ENCODE results near the gene SAMD1. TPM values are rescaled to one million over a fixed set of nuclear protein-coding genes. Genes with fewer than 3 reads are reported as not detected.

Gene SAMD1
- total and polyA plus RNA-seq, 2 of the 13 experiments (the other 11 are each of a cell fraction or from before 2014, with no cell fraction given), result 17.5 to 45.0 TPM

GRCh38 chr19:14138576-14139265, 48.2 kb upstream of the SAMD1 start (continued):
- TF ChIP-seq, protein P1, sequence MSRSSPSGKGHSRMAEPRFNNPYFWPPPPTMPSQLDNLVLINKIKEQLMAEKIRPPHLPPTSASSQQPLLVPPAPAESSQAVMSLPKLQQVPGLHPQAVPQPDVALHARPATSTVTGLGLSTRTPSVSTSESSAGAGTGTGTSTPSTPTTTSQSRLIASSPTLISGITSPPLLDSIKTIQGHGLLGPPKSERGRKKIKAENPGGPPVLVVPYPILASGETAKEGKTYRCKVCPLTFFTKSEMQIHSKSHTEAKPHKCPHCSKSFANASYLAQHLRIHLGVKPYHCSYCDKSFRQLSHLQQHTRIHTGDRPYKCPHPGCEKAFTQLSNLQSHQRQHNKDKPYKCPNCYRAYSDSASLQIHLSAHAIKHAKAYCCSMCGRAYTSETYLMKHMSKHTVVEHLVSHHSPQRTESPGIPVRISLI (CRISPR knock-in tag; IDR thresholded peaks at IDR 0.05; ENCODE audit: borderline replicate concordance), result peak; percentile 30; the same call in 1 of the 2 replicates

- no peak within 1 kb of the TSS for H2AFZ ChIP-seq (ENCODE audit: low read length)
- no TSS peak for BruUV-seq (replicated peaks)
- peak within 1 kb of the TSS; percentile 94 for H3K27ac ChIP-seq (ENCODE audit: extremely low read length, insufficient read depth, low read length)
- peak within 1 kb of the TSS; percentile 80 for H3K9ac ChIP-seq (ENCODE audit: insufficient read depth, low read depth, low read length)
- H3K27me3 ChIP-seq (ENCODE audit: control insufficient read depth in 1 of 2, insufficient read depth in 2 of 2, low read length in 2 of 2), result no peaks in the 10 kb centered on the region
- H3K4me2 ChIP-seq (ENCODE audit: low read depth, low read length), result peak within 1 kb of the TSS; percentile 89
- DNase-seq (ENCODE audit: low spot score) (peak; percentile 99), ATAC-seq (peak; percentile 91), FAIRE-seq (peak; percentile 92)
- ChIA-PET CTCF (ENCODE audit: low intra/inter-chr PET ratio, low total read pairs) (interaction anchor here (0.9 to 1.8 kb wide), 3 partner anchors 18 to 63 kb away, joined by 3 to 6 read pairs (median 5); partner anchors contain the start of gene PRKACA), POLR2A (interaction anchor here (0.6 to 1.9 kb wide), 32 partner anchors 9 to 435 kb away, joined by 3 to 21 read pairs (median 4); partner anchors contain the start of genes C19orf67, DNAJB1, NDUFB7 and PRKACA)
- intact Hi-C loops (cut with micrococcal nuclease; ENCODE audit: unreplicated experiment) (loop anchor here (1.0 to 5.0 kb wide), 3 partner anchors 56 to 1834 kb away; no protein-coding TSS in a partner anchor), in situ Hi-C loops (cut with HindIII; ENCODE audit: extremely low pct_ligation_motif_present, low pct_unique_long_range_greater_than_20kb) (no loop called here)
- no peaks in the 10 kb centered on the region for H3K36me3 ChIP-seq (replicated peaks in 1 of 2; ENCODE audit: control insufficient read depth in 1 of 2, insufficient read depth in 2 of 2, low read length in 2 of 2)
- peaks cover 12% of the 10 kb centered on the region for H3K79me2 ChIP-seq (ENCODE audit: insufficient read depth, low read length)
- no peaks in the 10 kb centered on the region for H3K9me3 ChIP-seq (ENCODE audit: low read length)
- H3K4me1 ChIP-seq (ENCODE audit: insufficient read depth, low read length), result peaks cover 43% of the 10 kb centered on the region
- H3K4me3 ChIP-seq (replicated peaks in 1 of 3; ENCODE audit: insufficient read depth in 1 of 3, low read depth in 2 of 3, low read length in 3 of 3), result peak within 1 kb of the TSS; percentile 72 to 90 (median 82)
- no peaks in the 10 kb centered on the region for H4K20me1 ChIP-seq (ENCODE audit: insufficient read depth, low read length)
- under 1% methylated on average over 25 of the region's 78 CpGs for WGBS (ENCODE audit: low lambda C conversion rate)
- TF ChIP-seq, protein P2, sequence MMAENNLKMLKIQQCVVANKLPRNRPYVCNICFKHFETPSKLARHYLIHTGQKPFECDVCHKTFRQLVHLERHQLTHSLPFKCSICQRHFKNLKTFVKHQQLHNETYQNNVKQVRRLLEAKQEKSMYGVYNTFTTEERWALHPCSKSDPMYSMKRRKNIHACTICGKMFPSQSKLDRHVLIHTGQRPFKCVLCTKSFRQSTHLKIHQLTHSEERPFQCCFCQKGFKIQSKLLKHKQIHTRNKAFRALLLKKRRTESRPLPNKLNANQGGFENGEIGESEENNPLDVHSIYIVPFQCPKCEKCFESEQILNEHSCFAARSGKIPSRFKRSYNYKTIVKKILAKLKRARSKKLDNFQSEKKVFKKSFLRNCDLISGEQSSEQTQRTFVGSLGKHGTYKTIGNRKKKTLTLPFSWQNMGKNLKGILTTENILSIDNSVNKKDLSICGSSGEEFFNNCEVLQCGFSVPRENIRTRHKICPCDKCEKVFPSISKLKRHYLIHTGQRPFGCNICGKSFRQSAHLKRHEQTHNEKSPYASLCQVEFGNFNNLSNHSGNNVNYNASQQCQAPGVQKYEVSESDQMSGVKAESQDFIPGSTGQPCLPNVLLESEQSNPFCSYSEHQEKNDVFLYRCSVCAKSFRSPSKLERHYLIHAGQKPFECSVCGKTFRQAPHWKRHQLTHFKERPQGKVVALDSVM (CRISPR knock-in tag; IDR thresholded peaks at IDR 0.05), result peak; percentile 68; the same call in 1 of the 2 replicates
- TF ChIP-seq, protein P3, sequence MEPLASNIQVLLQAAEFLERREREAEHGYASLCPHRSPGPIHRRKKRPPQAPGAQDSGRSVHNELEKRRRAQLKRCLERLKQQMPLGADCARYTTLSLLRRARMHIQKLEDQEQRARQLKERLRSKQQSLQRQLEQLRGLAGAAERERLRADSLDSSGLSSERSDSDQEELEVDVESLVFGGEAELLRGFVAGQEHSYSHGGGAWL (CRISPR knock-in tag; IDR thresholded peaks at IDR 0.05), result peak; percentile 25; the same call in 1 of the 2 replicates
- TF ChIP-seq ZNF34 (CRISPR knock-in tag; IDR thresholded peaks at IDR 0.05; ENCODE audit: borderline replicate concordance) (no peak), NR1H2 (CRISPR knock-in tag; IDR thresholded peaks at IDR 0.05; ENCODE audit: borderline replicate concordance, low read depth) (no peak), RARG (CRISPR knock-in tag; IDR thresholded peaks at IDR 0.05; ENCODE audit: low read depth) (no peak), HMG20B (CRISPR knock-in tag; conservative IDR thresholded peaks at IDR 0.05) (peak; percentile 19; the same call in 1 of the 2 replicates), PRPF4 (IDR thresholded peaks at IDR 0.05; ENCODE audit: low read depth, low read length, poor library complexity, severe bottlenecking) (no peak), DR1 (CRISPR knock-in tag; IDR thresholded peaks at IDR 0.05) (peak; percentile 92), NAIF1 (CRISPR knock-in tag; IDR thresholded peaks at IDR 0.05; ENCODE audit: borderline replicate concordance) (0 out of 2 replicates have a peak, but pooled peaks have one; percentile 28), CC2D1A (CRISPR knock-in tag; IDR thresholded peaks at IDR 0.05) (0 out of 2 replicates have a peak, but pooled peaks have one; percentile 82), ARNTL (CRISPR knock-in tag; IDR thresholded peaks at IDR 0.05) (peak; percentile 37; the same call in 1 of the 2 replicates), ZNF317 (CRISPR knock-in tag; IDR thresholded peaks at IDR 0.05) (peak; percentile 11; the same call in 1 of the 2 replicates), ZMYM3 (CRISPR knock-in tag; IDR thresholded peaks at IDR 0.05) (no peak), SMAD1 (CRISPR knock-in tag; IDR thresholded peaks at IDR 0.05; ENCODE audit: borderline replicate concordance, low read depth) (no peak), CREM (IDR thresholded peaks at IDR 0.05) (peak; percentile 72), CREM (CRISPR knock-in tag; IDR thresholded peaks at IDR 0.05) (no peak)
These were observed 46.1 kb upstream of the SAMD1 start, which contains the start of gene ASF1B for GRCh38 chr19:14136509-14137281. Gene ASF1B, minus strand, starts transcription at chr19:14136589. Its CDS starts 133 bp downstream, at chr19:14136456.
